AML-193 (cell line): ENCODE measurements around the gene BLM.
"Not testable (repeated sequence)": the region's sequence is repeated elsewhere in the genome, so short reads cannot be mapped to it uniquely, and the experiment has no call there.

ENCODE experiments used
- DNase-seq, 2 experiments: peaks; one replicate each; lab custom pipeline; 2025; lab: John Stamatoyannopoulos, UW

The BLM gene

DNA sequence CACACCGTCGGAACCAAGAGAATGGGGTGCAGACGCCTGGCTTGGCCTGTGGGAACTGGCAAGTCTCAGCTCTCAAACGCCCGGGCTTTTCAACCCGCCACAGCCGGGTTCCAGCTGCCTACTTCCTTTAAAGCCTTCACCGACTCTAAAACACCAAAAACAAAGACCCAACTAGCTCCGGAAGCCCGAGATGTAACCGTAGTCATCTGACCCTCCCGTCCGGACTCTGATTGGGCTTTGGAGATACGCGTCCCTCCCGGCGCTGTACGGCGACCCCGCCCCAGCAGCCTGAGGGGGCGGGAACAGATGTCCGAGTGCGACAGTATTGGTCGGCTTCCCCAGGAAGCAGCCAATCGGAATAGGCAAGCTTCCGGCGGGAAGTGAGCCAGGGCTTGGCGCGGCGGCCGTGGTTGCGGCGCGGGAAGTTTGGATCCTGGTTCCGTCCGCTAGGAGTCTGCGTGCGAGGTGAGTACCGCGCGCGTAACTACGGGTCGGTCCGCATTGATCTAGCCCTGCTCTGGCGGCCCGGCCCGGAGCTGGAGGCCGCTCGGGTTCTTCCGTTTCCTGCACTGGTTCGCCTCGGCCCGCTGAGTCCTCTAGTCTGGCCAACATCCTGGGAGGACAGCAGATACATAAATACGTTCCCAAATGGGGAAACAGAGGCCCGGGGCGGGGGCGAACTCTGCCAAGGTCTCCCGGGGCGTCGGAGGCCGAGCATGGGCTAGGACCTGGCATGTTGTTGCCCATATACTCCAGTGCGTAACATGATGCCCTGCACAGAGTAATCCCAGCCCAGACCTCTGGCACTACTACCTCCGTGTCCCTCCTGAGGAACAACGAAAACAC lies at the start of gene BLM:
TSS of gene BLM (plus strand) at position 371 of the 846 bp plus-strand sequence. CDS start 30,047 bp downstream, outside the sequence.
- DNase-seq = peak; percentile 95 to 96

DNA sequence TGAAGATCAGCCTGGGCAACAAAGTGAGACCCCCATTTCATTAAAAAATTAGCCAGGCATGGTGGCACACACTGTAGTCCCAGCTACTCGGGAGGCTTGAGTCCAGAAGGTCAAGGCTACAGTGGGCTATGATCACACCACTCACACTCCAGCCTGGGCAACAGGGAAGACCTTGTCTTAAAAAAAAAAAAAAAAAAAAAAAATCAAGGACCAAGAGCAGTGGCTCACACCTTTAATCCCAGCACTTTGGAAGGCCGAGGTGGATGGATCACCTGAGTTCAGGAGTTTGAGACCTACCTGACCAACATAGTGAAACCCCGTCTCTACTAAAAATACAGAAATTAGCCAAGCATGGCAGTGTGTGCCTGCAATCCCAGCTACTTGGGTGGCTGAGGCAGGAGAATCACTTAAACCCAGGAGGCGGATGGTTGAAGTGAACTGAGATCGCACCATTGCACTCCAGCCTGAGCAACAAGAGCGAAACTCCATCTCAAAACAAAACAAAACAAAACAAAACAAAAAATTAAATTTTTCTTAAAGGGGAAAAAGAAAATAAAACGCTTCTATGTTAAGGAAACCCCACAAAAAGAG lies 49.3 kb upstream of the BLM start:
- DNase-seq = not testable (repeated sequence)

GRCh38 chr15:90670631-90671030 lies 46.5 kb upstream of the BLM start:
- DNase-seq = not testable (repeated sequence)

GRCh38 chr15:90671216-90671615 lies 45.9 kb upstream of the BLM start:
- DNase-seq = no peak

GRCh38 chr15:90673357-90673756 lies 43.8 kb upstream of the BLM start:
- DNase-seq = not testable (repeated sequence)

- DNase-seq = no peak
These were observed 42.7 kb upstream of the BLM start for GRCh38 chr15:90674476-90674875.

- DNase-seq = no peak
These were observed 41.7 kb upstream of the BLM start for GRCh38 chr15:90675464-90675863.

GRCh38 chr15:90677807-90678790 lies 39.0 kb upstream of the BLM start:
- DNase-seq = no peak

DNA sequence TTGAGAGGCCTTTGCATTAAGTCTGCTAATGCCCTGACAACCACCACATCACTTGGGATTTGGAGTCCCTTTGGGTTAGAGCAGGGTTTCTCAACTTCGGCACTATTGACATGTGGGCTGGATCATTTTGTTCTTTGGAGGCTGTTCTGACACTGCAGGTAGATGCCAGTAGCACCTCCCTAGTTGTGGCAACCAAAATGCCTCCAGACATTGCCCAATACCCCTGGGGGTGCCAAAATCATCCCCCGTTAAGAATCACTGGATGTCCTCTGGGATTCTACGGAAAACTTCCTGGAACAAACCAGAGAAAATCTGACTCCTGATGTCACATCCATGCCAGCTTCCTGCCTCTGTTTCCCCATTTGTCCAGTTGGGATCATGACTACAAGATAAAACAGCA lies 37.2 kb upstream of the BLM start:
- DNase-seq = no peak

DNA sequence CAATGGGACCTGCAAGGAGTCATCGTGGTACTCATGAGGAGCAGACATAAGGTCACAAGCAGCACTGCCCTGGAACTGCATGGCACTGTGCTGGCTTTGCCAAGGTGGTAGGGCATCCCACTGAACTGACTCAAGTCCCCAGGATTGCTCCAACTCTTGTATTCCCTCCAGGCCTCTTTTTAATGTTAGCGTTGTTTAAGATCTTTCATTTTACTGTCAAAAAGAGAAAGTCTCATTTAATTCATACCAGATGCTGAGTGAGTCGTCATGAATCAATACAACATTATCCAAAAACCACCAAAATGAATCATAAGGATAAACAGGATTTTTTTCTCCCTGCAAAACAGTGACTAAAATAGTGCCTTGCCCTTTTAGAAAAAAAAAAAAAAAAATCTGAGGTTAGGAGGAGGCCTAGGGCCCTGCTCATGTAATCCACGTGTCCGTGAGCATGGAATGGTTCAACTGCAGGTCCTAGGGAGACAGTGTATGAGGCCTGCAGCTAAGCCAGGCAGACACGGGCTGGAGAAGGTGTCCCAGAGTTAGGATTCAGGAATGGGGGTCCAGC lies 36.7 kb upstream of the BLM start:
- no peak for DNase-seq

- no peak for DNase-seq
These were observed 36.1 kb upstream of the BLM start for GRCh38 chr15:90681056-90681455.

DNA sequence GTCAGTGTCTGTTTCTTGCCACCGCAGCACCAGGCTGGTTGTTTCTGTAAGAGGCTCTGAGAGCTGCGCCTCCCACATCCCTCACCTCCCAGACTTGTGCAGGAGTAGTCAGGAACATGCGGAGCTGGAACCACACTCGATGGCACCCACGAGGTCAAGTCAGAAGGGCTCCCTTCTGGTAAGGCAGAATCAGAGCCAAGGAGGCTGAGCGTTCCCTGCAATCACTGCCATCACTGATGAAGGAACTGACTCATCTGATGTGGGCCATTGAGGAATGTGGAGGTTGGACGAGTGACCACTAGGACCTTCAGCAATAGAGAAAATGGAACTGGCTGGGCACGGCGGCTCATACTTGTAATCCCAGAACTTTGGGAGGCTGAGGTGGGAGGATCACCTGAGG lies 35.7 kb upstream of the BLM start:
- no peak for DNase-seq

- no peak for DNase-seq
These were observed 33.8 kb upstream of the BLM start for GRCh38 chr15:90683371-90683770.

DNA sequence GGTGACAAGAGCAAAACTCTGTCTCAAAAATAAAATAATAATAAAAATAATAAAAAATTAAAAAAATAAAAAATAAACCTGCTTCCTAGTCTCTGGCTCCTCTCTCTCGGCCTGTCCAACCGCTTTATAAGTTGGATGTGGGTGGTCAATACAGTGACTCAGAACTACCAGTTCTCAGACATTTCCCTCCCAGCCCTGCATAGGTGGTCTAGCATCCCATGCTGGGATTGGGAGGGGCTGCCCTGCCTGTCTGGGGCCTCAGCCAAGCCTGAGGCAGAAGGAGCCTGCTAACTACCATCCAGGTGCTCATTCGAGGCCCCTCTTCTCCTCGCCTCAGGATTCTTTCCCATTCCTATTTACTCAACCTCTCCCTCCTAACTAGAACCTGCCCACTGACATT lies 33.3 kb upstream of the BLM start:
- no peak for DNase-seq

GRCh38 chr15:90684281-90684680 lies 32.9 kb upstream of the BLM start:
- no peak for DNase-seq

DNA sequence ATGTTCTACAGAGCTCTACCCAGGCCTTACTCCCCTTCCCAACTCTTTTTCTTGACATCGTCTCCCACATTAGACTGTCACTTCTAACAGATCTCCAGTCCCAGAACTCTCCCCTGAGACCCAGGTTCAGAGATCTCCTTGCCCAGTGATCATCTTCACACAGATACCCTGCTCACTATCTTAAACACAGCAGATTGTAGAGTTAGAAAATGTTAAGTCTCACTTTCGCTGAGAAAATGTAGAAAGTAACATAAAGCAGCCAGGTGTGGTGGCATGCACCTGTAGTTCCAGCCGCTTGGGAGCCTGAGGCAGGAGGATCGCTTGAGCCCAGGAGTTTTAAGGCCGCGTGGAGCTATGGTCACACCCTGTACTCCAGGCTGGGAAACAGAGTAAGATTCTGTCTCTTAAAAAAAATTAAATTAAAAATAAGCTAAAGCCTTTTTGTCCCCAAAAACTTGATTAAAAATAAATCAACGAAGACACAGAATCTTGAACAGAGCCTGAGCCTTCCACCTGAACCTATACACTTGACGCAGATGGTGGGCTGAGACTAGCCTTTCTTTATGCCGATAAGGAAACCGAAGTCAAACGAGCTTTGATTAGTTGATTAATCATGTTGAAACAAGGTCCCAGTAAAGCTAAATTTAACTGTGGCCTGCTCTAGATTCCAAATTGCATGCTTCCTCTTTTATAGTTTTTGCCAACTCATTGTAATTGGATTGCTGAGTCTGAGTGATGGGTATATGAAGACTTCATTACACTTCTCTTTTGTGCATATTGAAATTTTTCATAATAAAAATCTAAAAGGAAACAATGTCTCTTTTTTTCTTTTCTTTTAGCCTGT lies 31.3 kb upstream of the BLM start:
- peak; percentile 63 to 78 for DNase-seq

DNA sequence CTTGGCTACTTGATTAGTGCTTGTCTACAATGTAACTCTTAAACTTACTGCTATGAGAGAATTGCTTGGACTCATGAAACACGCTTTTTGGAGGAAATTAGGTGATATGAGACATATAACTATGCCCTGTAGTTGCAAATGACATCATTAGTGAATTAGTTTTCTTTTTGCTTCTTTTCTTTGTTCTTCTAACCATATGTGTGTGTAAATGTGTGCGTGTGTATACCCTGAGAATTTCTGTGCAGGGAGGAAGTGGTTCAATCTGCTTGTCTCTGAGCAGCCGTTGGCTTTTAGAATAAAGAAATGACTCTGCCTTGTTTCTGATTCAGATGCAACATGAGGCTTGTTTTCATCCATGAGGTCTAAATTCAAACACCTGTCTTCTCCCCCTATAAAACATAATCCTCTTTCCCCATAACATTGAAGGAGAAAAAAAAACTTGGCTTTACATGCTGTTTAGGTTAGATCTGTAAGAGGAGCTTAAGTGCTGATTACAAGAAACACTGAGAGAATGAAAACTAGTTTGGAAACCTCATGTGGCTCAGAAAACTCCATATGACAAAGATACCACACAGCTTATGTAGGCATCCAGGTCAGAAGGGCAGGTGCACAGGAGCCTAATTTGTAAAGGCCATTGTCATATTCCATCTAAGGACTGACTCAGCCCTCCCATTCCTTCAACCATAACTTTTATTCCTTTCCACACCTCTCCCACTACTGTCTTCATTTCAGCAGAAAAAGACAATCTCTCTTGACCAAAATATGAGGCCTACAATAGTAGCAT lies 30.5 kb upstream of the BLM start:
- DNase-seq = peak; percentile 56 to 82

DNA sequence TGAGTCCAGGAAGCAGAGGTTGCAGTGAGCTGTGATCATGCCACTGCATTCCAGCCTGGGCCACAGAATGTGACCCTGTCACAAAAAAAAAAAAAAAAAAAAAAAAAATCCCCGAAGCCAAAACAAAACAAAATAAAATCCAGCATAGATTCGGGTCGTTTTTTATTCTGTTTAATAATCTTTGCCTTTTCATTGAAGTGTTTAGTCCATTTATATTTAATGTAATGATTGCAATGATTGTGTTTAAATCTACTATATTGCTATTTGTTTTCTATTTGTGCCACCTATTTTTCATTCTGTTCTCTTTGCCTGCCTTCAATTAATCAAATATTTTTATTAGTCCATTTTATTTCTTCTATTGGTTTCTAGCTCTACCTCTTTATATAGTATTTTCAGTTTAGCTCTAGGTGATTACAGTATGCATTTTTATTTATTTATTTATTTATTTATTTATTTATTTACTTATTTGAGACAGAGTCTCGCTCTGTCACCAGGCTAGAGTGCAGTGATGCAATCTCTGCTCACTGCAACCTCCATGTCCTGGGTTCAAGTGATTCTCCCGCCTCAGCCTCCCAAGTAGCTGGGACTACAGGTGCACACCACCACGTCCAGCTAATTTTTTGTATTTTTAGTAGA lies 27.7 kb upstream of the BLM start:
- not testable (repeated sequence) for DNase-seq

DNA sequence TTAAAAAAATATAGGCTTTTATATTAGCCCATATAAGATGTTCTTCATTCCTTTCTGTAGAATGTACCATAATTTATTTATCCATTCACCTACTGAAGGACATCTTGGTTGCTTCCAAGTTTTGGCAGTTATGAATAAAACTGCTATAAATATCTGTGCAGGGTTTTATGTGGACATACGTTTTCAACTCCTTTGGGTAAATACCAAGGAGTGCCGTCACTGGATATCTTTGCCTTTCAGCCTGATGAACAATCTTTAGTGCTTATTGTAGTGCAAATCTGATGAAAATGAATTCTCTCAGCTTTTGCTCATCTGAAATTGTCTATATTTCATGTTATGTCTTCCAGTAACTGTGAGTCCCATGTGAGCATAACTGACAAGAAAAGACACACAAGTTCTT lies 26.6 kb upstream of the BLM start:
- no peak for DNase-seq

DNA sequence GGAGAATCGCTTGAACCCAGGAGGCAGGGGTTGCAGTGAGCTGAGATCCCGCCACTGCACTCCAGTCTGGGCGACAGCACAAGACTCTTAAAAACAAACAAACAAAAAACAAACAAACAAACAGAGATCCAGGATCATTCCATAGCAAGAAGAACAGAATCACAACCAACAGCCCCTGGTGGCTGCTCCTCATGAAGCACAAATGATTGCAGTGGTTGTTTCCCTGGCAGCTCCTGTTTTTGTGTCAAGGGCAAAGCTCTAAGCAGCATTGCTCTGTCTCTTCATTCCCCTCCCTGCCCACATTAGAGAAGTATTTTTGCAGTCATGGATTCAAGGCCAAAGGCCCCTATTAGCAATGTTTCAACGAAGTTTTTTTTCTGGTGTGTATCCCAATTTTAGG lies 25.8 kb upstream of the BLM start:
- DNase-seq = no peak
